ENCODE data around the gene MGMT. TPM values are rescaled to one million over a fixed set of nuclear protein-coding genes. Genes with fewer than 3 reads are reported as not detected.
A peak's percentile ranks its signal among the peaks of the same experiment; 100 is the strongest.

The MGMT gene
- total RNA-seq, 1 donor from 2014 or later: 20.8 TPM

DNA sequence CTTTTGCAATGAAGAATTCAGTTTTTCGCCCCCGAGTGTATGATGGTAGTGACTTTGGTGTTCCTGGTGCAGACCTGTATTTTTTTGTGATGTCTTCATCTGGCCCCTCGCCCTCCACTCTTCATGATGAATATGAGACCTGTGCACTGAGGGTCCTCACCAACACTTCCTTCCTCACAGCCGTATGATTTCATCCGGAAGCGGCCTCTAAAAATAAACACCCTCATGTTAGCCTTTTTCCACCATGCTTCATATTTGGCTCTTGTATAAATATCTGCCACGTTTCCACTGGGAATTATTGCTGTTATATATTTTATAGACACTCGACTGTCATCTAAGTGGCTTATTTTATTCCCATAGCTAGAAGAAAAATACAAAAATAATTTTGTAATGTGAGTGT lies 160.4 kb downstream of the MGMT start:
- no peak for DNase-seq (ENCODE audit: extremely low spot score, unreplicated experiment)
- H3K36me3 Mint-ChIP-seq (ENCODE audit: unreplicated experiment): no peaks in the 10 kb centered on the region
- H3K27ac Mint-ChIP-seq (ENCODE audit: unreplicated experiment): peak overlapping the region; percentile 74
- H3K9me3 Mint-ChIP-seq (ENCODE audit: unreplicated experiment): no peaks in the 10 kb centered on the region
- peak overlapping the region; percentile 7 for H3K4me3 Mint-ChIP-seq (ENCODE audit: unreplicated experiment)
- TF ChIP-seq, protein P1, sequence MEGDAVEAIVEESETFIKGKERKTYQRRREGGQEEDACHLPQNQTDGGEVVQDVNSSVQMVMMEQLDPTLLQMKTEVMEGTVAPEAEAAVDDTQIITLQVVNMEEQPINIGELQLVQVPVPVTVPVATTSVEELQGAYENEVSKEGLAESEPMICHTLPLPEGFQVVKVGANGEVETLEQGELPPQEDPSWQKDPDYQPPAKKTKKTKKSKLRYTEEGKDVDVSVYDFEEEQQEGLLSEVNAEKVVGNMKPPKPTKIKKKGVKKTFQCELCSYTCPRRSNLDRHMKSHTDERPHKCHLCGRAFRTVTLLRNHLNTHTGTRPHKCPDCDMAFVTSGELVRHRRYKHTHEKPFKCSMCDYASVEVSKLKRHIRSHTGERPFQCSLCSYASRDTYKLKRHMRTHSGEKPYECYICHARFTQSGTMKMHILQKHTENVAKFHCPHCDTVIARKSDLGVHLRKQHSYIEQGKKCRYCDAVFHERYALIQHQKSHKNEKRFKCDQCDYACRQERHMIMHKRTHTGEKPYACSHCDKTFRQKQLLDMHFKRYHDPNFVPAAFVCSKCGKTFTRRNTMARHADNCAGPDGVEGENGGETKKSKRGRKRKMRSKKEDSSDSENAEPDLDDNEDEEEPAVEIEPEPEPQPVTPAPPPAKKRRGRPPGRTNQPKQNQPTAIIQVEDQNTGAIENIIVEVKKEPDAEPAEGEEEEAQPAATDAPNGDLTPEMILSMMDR (IDR thresholded peaks at IDR 0.05): no peak
- peaks cover 43% of the 10 kb centered on the region for H3K4me1 Mint-ChIP-seq (ENCODE audit: unreplicated experiment)
- H3K27me3 Mint-ChIP-seq (ENCODE audit: unreplicated experiment): no peaks in the 10 kb centered on the region

DNA sequence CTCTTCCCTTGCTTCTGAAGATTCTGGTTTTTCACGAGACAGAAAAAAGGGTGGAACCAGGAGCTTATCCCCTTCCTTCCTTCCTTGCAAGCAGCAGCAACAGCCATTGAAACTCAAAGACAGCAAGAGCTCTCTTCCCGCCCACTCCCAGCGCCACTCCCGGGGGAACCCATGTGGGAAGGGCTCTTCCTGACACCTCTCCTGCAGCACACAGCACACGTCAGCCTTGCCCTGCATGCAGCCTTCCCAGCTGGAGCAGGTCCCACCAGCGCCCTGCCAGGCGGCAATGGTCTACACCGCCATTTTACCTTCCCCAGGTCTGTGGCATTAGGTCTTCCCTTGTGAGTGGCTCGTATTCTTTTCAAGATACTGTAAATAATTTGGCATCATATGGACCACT lies 161.8 kb downstream of the MGMT start:
- no peak for DNase-seq (ENCODE audit: extremely low spot score, unreplicated experiment)
- Mint-ChIP-seq H3K9me3 (ENCODE audit: unreplicated experiment) (peaks cover 5% of the 10 kb centered on the region), H3K27me3 (ENCODE audit: unreplicated experiment) (no peaks in the 10 kb centered on the region), H3K4me3 (ENCODE audit: unreplicated experiment) (no peak overlapping the region), H3K27ac (ENCODE audit: unreplicated experiment) (no peak overlapping the region), H3K4me1 (ENCODE audit: unreplicated experiment) (peaks cover 38% of the 10 kb centered on the region), H3K36me3 (ENCODE audit: unreplicated experiment) (no peaks in the 10 kb centered on the region)
- TF ChIP-seq, protein P1 (IDR thresholded peaks at IDR 0.05): no peak

DNA sequence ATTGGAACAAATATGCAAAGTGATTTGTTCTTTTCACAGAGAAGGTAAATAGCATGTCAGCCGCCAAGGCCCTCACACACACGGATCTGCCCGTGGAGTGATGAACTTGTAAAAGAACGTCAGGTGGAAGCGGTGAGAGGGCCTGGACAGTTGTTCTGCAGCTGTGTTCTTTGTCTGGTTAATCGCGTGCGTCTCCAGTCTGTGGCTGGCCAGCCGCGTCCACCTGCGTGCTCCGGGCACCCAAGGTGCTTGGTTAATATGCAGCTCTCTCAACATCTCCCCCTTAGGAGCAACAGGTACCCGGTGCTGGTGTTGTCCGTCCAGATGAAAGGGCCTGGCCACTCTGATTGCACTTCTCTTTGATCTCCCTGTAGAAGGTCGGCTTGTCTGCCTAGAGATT lies 162.9 kb downstream of the MGMT start:
- peaks cover 12% of the 10 kb centered on the region for H3K9me3 Mint-ChIP-seq (ENCODE audit: unreplicated experiment)

DNA sequence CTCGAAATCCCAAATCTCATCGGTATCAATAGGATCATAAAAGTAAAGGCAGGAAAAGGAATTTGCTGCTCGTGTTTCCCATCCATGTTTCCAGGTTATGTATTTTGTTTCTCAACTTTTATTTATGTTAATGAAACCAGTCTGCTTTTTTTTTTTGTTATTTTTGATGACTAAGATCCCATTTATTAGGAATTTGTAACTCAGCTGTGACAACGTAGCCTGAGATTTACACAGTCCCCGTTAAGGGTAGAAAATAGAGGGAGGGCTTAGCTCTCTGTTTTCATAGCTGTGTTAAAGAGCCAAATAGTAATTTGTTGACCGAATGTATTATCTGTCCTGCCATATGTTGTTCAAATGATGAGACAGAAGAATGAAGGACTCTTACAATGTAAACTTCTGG lies 164.0 kb downstream of the MGMT start:
- peaks cover 38% of the 10 kb centered on the region for H3K4me1 Mint-ChIP-seq (ENCODE audit: unreplicated experiment)
- TF ChIP-seq, protein P1 (IDR thresholded peaks at IDR 0.05): no peak
- H3K27me3 Mint-ChIP-seq (ENCODE audit: unreplicated experiment): no peaks in the 10 kb centered on the region
- peaks cover 12% of the 10 kb centered on the region for H3K9me3 Mint-ChIP-seq (ENCODE audit: unreplicated experiment)
- peak overlapping the region; percentile 14 for H3K4me3 Mint-ChIP-seq (ENCODE audit: unreplicated experiment)
- no peak for DNase-seq (ENCODE audit: extremely low spot score, unreplicated experiment)
- peaks cover 6% of the 10 kb centered on the region for H3K36me3 Mint-ChIP-seq (ENCODE audit: unreplicated experiment)
- H3K27ac Mint-ChIP-seq (ENCODE audit: unreplicated experiment): peak overlapping the region; percentile 58

More for the DNA sequence above, 162.9 kb downstream of the MGMT start:
- no peak overlapping the region for H3K27ac Mint-ChIP-seq (ENCODE audit: unreplicated experiment)
- no peaks in the 10 kb centered on the region for H3K27me3 Mint-ChIP-seq (ENCODE audit: unreplicated experiment)
- TF ChIP-seq, protein P1 (IDR thresholded peaks at IDR 0.05): no peak
- H3K36me3 Mint-ChIP-seq (ENCODE audit: unreplicated experiment): peaks cover 5% of the 10 kb centered on the region
- peaks cover 38% of the 10 kb centered on the region for H3K4me1 Mint-ChIP-seq (ENCODE audit: unreplicated experiment)
- H3K4me3 Mint-ChIP-seq (ENCODE audit: unreplicated experiment): no peak overlapping the region
- DNase-seq (ENCODE audit: extremely low spot score, unreplicated experiment): no peak

DNA sequence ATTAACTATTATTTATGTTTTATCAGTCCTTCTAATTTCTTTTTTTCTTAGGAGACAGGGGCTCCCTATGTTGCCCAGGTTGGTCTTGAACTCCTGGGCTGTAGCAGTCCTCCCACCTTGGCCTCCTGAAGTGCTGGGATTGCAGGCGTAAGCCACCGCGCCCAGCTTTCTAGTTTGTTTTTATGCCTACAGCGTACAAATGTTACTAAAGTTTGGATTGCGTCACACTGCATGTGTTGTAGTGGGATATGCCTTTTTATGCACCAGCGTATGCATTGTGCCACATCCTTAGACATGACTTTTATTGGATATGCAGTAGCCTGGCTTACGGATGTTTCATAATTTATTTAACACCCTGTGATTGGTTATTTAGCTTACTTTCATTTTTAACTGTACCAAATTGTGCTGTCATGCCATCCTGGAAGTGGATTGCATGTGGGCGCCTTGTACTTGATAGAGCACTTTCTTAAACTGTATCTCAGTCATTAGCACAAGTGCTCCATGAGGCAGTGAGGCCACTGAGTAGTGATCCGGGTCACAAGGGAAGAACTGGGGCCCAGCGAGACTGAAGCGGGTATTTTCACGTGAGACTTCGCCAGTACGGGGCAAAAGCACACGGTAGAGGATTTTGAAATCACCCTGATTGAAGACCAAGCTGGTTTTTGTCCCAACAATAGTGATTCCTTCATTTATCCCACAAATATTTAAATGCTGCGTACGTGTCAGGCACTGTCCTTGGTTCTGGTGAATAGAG lies 165.0 kb downstream of the MGMT start:
- Mint-ChIP-seq H3K36me3 (ENCODE audit: unreplicated experiment) (peaks cover 7% of the 10 kb centered on the region), H3K4me1 (ENCODE audit: unreplicated experiment) (peaks cover 34% of the 10 kb centered on the region), H3K4me3 (ENCODE audit: unreplicated experiment) (no peak overlapping the region), H3K9me3 (ENCODE audit: unreplicated experiment) (peaks cover 12% of the 10 kb centered on the region), H3K27ac (ENCODE audit: unreplicated experiment) (no peak overlapping the region), H3K27me3 (ENCODE audit: unreplicated experiment) (no peaks in the 10 kb centered on the region)
- DNase-seq (ENCODE audit: extremely low spot score, unreplicated experiment): no peak
- TF ChIP-seq, protein P1 (IDR thresholded peaks at IDR 0.05): no peak
